Activated CD8-positive, alpha-beta memory T cell treated with anti-CD3 and anti-CD28 coated beads for 36 hours (primary cell): ENCODE results near the gene COX8A. TPM values are rescaled to one million over a fixed set of nuclear protein-coding genes. Genes with fewer than 3 reads are reported as not detected.

Experiments used
- CTCF ChIA-PET: fragments of 350-600 bp; sonication (Branson Sonifier 250); formaldehyde crosslinking; loops from one replicate; lab custom pipeline; 2021; ENCODE audit warnings: antibody characterized with exemption; lab: Charles Lee
- POLR2A ChIA-PET: fragments of 350-600 bp; sonication (Branson Sonifier 250); formaldehyde crosslinking; loops from one replicate; lab custom pipeline; 2021; ENCODE audit warnings: antibody characterized with exemption; lab: Charles Lee
- total RNA-seq, 2 experiments: library from RNA; stranded (reverse); gene quantifications; one replicate each; pipeline ENCODE4 v1.2.3, GENCODE V29; 2021

Gene COX8A
- total RNA-seq, 2 experiments from 2014 or later: 393 to 446 TPM

GRCh38 chr11:63998558-63999348 is 24.3 kb downstream of the COX8A start:
- CTCF ChIA-PET: interaction anchor here (1.9 to 5.7 kb wide), 4 partner anchors 17 to 162 kb away, joined by 7 to 51 read pairs (median 21); no protein-coding TSS in a partner anchor

GRCh38 chr11:63999349-64000025 is 25.1 kb downstream of the COX8A start:
- POLR2A ChIA-PET: interaction anchor here (1.5 kb wide), 1 partner anchor 9 kb away, joined by 4 read pairs; no protein-coding TSS in a partner anchor
- CTCF ChIA-PET: interaction anchor here (0.6 to 5.7 kb wide), 14 partner anchors 10 to 293 kb away, joined by 3 to 51 read pairs (median 6); partner anchors contain the start of genes COX8A and MACROD1

More at GRCh38 chr11:63998558-63999348, 24.3 kb downstream of the COX8A start:
- POLR2A ChIA-PET: no interaction called here

GRCh38 chr11:64000026-64000739 is 25.8 kb downstream of the COX8A start:
- POLR2A ChIA-PET: interaction anchor here (0.6 to 1.5 kb wide), 2 partner anchors 10 to 11 kb away, joined by 4 read pairs; no protein-coding TSS in a partner anchor
- CTCF ChIA-PET: interaction anchor here (0.6 to 5.7 kb wide), 26 partner anchors 11 to 360 kb away, joined by 3 to 51 read pairs (median 4); partner anchors contain the start of genes CATSPERZ, COX8A, MACROD1 and OTUB1

GRCh38 chr11:64000740-64001483 is 26.5 kb downstream of the COX8A start:
- ChIA-PET POLR2A (interaction anchor here (0.6 to 1.5 kb wide), 3 partner anchors 11 to 56 kb away, joined by 4 read pairs; no protein-coding TSS in a partner anchor), CTCF (interaction anchor here (0.6 to 5.7 kb wide), 23 partner anchors 12 to 360 kb away, joined by 3 to 51 read pairs (median 5); partner anchors contain the start of genes CATSPERZ, MACROD1 and OTUB1)

- CTCF ChIA-PET: interaction anchor here (0.8 to 5.7 kb wide), 13 partner anchors 11 to 183 kb away, joined by 3 to 51 read pairs (median 6); partner anchors contain the start of gene OTUB1
- POLR2A ChIA-PET: interaction anchor here (0.7 to 1.1 kb wide), 2 partner anchors 55 to 165 kb away, joined by 3 to 4 read pairs; partner anchors contain the start of gene MACROD1
Observed at GRCh38 chr11:64001484-64002420, 27.3 kb downstream of the COX8A start.

GRCh38 chr11:64003807-64004589 is 29.6 kb downstream of the COX8A start:
- ChIA-PET CTCF (interaction anchor here (5.7 kb wide), 1 partner anchor 144 kb away, joined by 51 read pairs; no protein-coding TSS in a partner anchor), POLR2A (no interaction called here)

GRCh38 chr11:64004590-64004984 is 30.2 kb downstream of the COX8A start:
- ChIA-PET CTCF (interaction anchor here (0.6 to 5.7 kb wide), 2 partner anchors 71 to 144 kb away, joined by 3 to 51 read pairs; no protein-coding TSS in a partner anchor), POLR2A (no interaction called here)

GRCh38 chr11:64005691-64006090 is 31.3 kb downstream of the COX8A start:
- ChIA-PET POLR2A (no interaction called here), CTCF (interaction anchor here (1.0 kb wide), 1 partner anchor 147 kb away, joined by 3 read pairs; no protein-coding TSS in a partner anchor)

- POLR2A ChIA-PET: no interaction called here
- CTCF ChIA-PET: interaction anchor here (0.5 to 1.0 kb wide), 2 partner anchors 125 to 146 kb away, joined by 3 read pairs; no protein-coding TSS in a partner anchor
Observed at GRCh38 chr11:64006398-64006797, 32.0 kb downstream of the COX8A start.

- ChIA-PET POLR2A (no interaction called here), CTCF (interaction anchor here (0.5 kb wide), 1 partner anchor 124 kb away, joined by 3 read pairs; no protein-coding TSS in a partner anchor)
Observed at GRCh38 chr11:64007160-64007628, 32.8 kb downstream of the COX8A start.

- ChIA-PET CTCF (no interaction called here), POLR2A (no interaction called here)
Observed at GRCh38 chr11:64007629-64008282, 33.3 kb downstream of the COX8A start.

- POLR2A ChIA-PET: no interaction called here
- CTCF ChIA-PET: no interaction called here
Observed at GRCh38 chr11:64008283-64008913, 34.0 kb downstream of the COX8A start.

- CTCF ChIA-PET: interaction anchor here (0.6 kb wide), 1 partner anchor 80 kb away, joined by 3 read pairs; no protein-coding TSS in a partner anchor
Observed at GRCh38 chr11:64008914-64009633, 34.7 kb downstream of the COX8A start.

GRCh38 chr11:64009710-64010109 is 35.3 kb downstream of the COX8A start:
- POLR2A ChIA-PET: no interaction called here
- CTCF ChIA-PET: interaction anchor here (0.6 kb wide), 1 partner anchor 81 kb away, joined by 3 read pairs; no protein-coding TSS in a partner anchor

More at GRCh38 chr11:64008914-64009633, 34.7 kb downstream of the COX8A start:
- POLR2A ChIA-PET: no interaction called here
